GM23338 (cell line): ENCODE data around the gene RALY. TPM values are rescaled to one million over a fixed set of nuclear protein-coding genes. Genes with fewer than 3 reads are reported as not detected.

ENCODE experiments used
- ATAC-seq: fragments of 200-7000 bp; cut with Tn5 transposase; 3 replicates; pipeline ENCODE4 v1.9.1; 2020
- DNase-seq: peaks from one replicate; pipeline ENCODE4 v3.0.0-alpha.2; 2015; ENCODE audit warnings: low spot score
- H2AFZ ChIP-seq: fragments of 200-600 bp; sonication (generic); 2 replicates; pipeline ENCODE4 v1.8.0; 2016; ENCODE audit warnings: antibody characterized with exemption, mild to moderate bottlenecking, moderate library complexity
- H3F3A ChIP-seq: fragments of 200-600 bp; sonication (generic); replicated peaks from 2 replicates; pipeline ENCODE4 v1.8.0; 2017; ENCODE audit warnings: antibody characterized with exemption, mixed run types, low read depth
- H3K27ac ChIP-seq: fragments of 200-600 bp; sonication (generic); 2 replicates; pipeline ENCODE4 v1.6.1; 2016; ENCODE audit warnings: low read depth
- H3K27me3 ChIP-seq: fragments of 200-600 bp; sonication (generic); 2 replicates; pipeline ENCODE4 v1.8.0; 2016; ENCODE audit warnings: mild to moderate bottlenecking, mixed run types, moderate library complexity; ENCODE audit not compliant: insufficient read depth
- H3K36me3 ChIP-seq: fragments of 200-600 bp; sonication (generic); 2 replicates; pipeline ENCODE4 v1.8.0; 2016; ENCODE audit warnings: mild to moderate bottlenecking; ENCODE audit not compliant: insufficient read depth
- H3K4me1 ChIP-seq: fragments of 200-600 bp; sonication (generic); 2 replicates; pipeline ENCODE4 v1.8.0; 2016; ENCODE audit warnings: mild to moderate bottlenecking, moderate library complexity; ENCODE audit not compliant: insufficient read depth
- H3K4me2 ChIP-seq: fragments of 200-600 bp; sonication (generic); 2 replicates; pipeline ENCODE4 v1.7.1; 2017; ENCODE audit warnings: mixed run types
- H3K4me3 ChIP-seq: fragments of 200-600 bp; sonication (generic); 2 replicates; pipeline ENCODE4 v1.6.1; 2016; ENCODE audit warnings: mixed run types
- H3K79me2 ChIP-seq: fragments of 200-600 bp; sonication (generic); replicated peaks from 2 replicates; pipeline ENCODE4 v1.8.0; 2017; ENCODE audit warnings: mild to moderate bottlenecking; ENCODE audit not compliant: insufficient read depth
- H3K9me2 ChIP-seq: fragments of 200-600 bp; sonication (generic); 2 replicates; pipeline ENCODE4 v1.8.0; 2017; ENCODE audit not compliant: insufficient read depth
- H4K20me1 ChIP-seq: fragments of 200-600 bp; sonication (generic); replicated peaks from 2 replicates; pipeline ENCODE4 v1.8.0; 2017; ENCODE audit warnings: mild to moderate bottlenecking; ENCODE audit not compliant: insufficient read depth
- H3K27ac Mint-ChIP-seq: 2 replicates; pipeline ENCODE4 v1.8.0; 2020; ENCODE audit warnings: inconsistent platforms, mild to moderate bottlenecking, moderate library complexity, mixed read lengths
- H3K27me3 Mint-ChIP-seq: 3 replicates; pipeline ENCODE4 v1.8.0; 2022; ENCODE audit warnings: low read depth, mild to moderate bottlenecking, moderate library complexity, mixed read lengths, inconsistent platforms; ENCODE audit not compliant: insufficient read depth, poor library complexity
- H3K36me3 Mint-ChIP-seq: 3 replicates; pipeline ENCODE4 v1.8.0; 2021; ENCODE audit warnings: low read depth, mild to moderate bottlenecking, inconsistent platforms, moderate library complexity, mixed read lengths
- H3K4me1 Mint-ChIP-seq: 3 replicates; pipeline ENCODE4 v1.8.0; 2020; ENCODE audit warnings: mild to moderate bottlenecking, inconsistent platforms, mixed read lengths
- H3K4me3 Mint-ChIP-seq: 3 replicates; pipeline ENCODE4 v1.8.0; 2021; ENCODE audit warnings: moderate library complexity, mild to moderate bottlenecking, inconsistent platforms, mixed read lengths
- H3K9me3 Mint-ChIP-seq: 3 replicates; pipeline ENCODE4 v1.8.0; 2020; ENCODE audit warnings: moderate library complexity, mild to moderate bottlenecking, inconsistent platforms, mixed read lengths
- CREB1 ChIP-seq: fragments of 250-450 bp; sonication (Bioruptor Pico); IDR thresholded peaks from 2 replicates; pipeline ENCODE4 v1.5.0; 2020; ENCODE audit warnings: low read depth, mild to moderate bottlenecking, moderate library complexity
- EZH2 ChIP-seq: fragments of 200-600 bp; sonication (generic); IDR thresholded peaks from one replicate; pipeline ENCODE4 v1.8.0; 2017; ENCODE audit warnings: antibody characterized with exemption, mild to moderate bottlenecking, low read depth; ENCODE audit not compliant: unreplicated experiment
- STAT1 ChIP-seq: IDR thresholded peaks from one replicate; pipeline ENCODE4 v1.6.1; 2016; ENCODE audit warnings: antibody characterized with exemption; ENCODE audit not compliant: unreplicated experiment
- ZNF114 ChIP-seq: fragments of 250-450 bp; sonication (Bioruptor Pico); IDR thresholded peaks from 2 replicates; pipeline ENCODE4 v1.5.0; 2020; ENCODE audit warnings: mild to moderate bottlenecking, moderate library complexity
- ZNF331 ChIP-seq: fragments of 250-450 bp; sonication (Bioruptor Pico); IDR thresholded peaks from 2 replicates; pipeline ENCODE4 v1.5.0; 2020; ENCODE audit warnings: low read depth, mild to moderate bottlenecking, moderate library complexity
- polyA plus RNA-seq: library from polyadenylated mRNA; unstranded; fragments of >200 nt; fragmentation: Nextera tagmentation; extraction: Ambion mirVana; gene quantifications from 2 replicates; pipeline ENCODE4 v1.2.1, GENCODE V29; 2016
- total RNA-seq: library from RNA; depleted of rRNA; stranded (reverse); fragments of >200 nt; shearing (Covaris generic); gene quantifications from 2 replicates; pipeline ENCODE4 v1.2.3, GENCODE V29; 2014
- TF ChIP-seq, protein P1 (sequence below): IDR thresholded peaks from one replicate; pipeline ENCODE4 v1.6.1; 2018; ENCODE audit warnings: antibody characterized with exemption; ENCODE audit not compliant: unreplicated experiment
- TF ChIP-seq, protein P2 (sequence below): IDR thresholded peaks from 2 replicates; pipeline ENCODE4 v1.6.1; 2016; ENCODE audit warnings: antibody characterized with exemption
- TF ChIP-seq, protein P3 (sequence below): fragments of 250-450 bp; sonication (Bioruptor Pico); IDR thresholded peaks from 2 replicates; pipeline ENCODE4 v1.5.0; 2020; ENCODE audit warnings: mild to moderate bottlenecking, moderate library complexity

Gene RALY
- total and polyA plus RNA-seq, 2 experiments from 2014 or later: 144 to 167 TPM

DNA sequence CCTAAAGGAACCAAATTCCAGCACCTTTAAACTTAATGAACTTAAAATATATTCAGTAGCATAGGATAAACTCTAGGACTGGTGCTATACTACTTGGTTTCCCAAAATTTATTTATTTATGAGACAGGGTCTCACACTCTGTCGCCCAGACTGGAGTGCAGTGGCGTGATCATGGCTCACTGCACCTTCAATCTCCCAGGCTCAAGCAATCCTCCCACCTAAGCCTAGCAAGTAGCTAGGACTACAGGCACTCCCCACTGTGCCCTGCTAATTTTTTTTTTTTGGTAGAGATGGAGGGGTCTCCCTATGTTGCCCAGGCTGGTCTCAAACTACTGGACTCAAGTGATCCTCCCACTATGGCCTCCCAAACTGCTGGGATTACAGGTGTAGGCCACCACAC lies 96.9 kb downstream of the RALY start (continued):
- TF ChIP-seq, protein P1, sequence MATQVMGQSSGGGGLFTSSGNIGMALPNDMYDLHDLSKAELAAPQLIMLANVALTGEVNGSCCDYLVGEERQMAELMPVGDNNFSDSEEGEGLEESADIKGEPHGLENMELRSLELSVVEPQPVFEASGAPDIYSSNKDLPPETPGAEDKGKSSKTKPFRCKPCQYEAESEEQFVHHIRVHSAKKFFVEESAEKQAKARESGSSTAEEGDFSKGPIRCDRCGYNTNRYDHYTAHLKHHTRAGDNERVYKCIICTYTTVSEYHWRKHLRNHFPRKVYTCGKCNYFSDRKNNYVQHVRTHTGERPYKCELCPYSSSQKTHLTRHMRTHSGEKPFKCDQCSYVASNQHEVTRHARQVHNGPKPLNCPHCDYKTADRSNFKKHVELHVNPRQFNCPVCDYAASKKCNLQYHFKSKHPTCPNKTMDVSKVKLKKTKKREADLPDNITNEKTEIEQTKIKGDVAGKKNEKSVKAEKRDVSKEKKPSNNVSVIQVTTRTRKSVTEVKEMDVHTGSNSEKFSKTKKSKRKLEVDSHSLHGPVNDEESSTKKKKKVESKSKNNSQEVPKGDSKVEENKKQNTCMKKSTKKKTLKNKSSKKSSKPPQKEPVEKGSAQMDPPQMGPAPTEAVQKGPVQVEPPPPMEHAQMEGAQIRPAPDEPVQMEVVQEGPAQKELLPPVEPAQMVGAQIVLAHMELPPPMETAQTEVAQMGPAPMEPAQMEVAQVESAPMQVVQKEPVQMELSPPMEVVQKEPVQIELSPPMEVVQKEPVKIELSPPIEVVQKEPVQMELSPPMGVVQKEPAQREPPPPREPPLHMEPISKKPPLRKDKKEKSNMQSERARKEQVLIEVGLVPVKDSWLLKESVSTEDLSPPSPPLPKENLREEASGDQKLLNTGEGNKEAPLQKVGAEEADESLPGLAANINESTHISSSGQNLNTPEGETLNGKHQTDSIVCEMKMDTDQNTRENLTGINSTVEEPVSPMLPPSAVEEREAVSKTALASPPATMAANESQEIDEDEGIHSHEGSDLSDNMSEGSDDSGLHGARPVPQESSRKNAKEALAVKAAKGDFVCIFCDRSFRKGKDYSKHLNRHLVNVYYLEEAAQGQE: no peak
- TF ChIP-seq EZH2: no peak
- TF ChIP-seq, protein P2, sequence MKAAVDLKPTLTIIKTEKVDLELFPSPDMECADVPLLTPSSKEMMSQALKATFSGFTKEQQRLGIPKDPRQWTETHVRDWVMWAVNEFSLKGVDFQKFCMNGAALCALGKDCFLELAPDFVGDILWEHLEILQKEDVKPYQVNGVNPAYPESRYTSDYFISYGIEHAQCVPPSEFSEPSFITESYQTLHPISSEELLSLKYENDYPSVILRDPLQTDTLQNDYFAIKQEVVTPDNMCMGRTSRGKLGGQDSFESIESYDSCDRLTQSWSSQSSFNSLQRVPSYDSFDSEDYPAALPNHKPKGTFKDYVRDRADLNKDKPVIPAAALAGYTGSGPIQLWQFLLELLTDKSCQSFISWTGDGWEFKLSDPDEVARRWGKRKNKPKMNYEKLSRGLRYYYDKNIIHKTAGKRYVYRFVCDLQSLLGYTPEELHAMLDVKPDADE: no peak

DNA sequence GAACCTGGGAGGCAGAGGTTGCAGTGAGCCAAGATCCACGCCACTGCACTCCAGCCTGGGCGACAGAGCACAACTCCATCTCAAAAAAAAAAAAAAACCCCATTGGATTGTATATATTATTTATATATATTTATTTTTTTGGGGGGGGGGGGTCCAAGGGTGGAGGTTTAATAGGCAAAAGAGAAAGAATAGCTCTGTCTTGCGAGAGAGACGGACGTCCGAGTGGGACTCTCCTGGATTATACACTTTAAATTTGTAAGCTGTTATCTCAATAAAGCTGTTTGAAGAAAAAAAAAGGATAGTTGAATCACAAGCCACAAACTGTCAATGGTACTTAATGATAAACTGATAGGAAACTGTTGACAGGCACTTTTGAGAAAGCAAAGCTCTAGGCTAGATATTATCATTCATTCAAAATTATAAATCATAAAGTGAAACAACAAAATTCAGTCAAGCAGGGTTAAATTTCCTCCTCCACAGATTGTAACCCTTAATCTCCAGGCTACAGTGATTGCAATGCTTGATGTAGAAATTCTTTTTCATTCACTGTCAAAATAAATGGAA lies 98.0 kb downstream of the RALY start:
- Mint-ChIP-seq H3K36me3 (peaks cover 89% of the 10 kb centered on the region), H3K27ac (no peak overlapping the region), H3K9me3 (no peaks in the 10 kb centered on the region), H3K4me1 (no peaks in the 10 kb centered on the region), H3K27me3 (peaks cover 9% of the 10 kb centered on the region), H3K4me3 (no peak overlapping the region)
- H3K27ac ChIP-seq: no peak overlapping the region
- H2AFZ ChIP-seq: no peak overlapping the region
- no peaks in the 10 kb centered on the region for H3K9me2 ChIP-seq
- H3K4me1 ChIP-seq: no peaks in the 10 kb centered on the region
- H3K79me2 ChIP-seq: peaks cover 12% of the 10 kb centered on the region; the same call in 1 of the 2 replicates
- ATAC-seq (no peak), DNase-seq (no peak)
- H3K36me3 ChIP-seq: peaks cover 70% of the 10 kb centered on the region
- no peak overlapping the region for H3K4me3 ChIP-seq
- H4K20me1 ChIP-seq: peaks cover 50% of the 10 kb centered on the region
- H3F3A ChIP-seq: peaks cover 27% of the 10 kb centered on the region
- no peak overlapping the region for H3K4me2 ChIP-seq
- no peak for TF ChIP-seq ZNF114 (CRISPR knock-in tag)
- TF ChIP-seq CREB1 (CRISPR knock-in tag): no peak
- no peak for TF ChIP-seq STAT1
- TF ChIP-seq ZNF331 (CRISPR knock-in tag): no peak
- TF ChIP-seq, protein P1: no peak
- TF ChIP-seq, protein P2: no peak
- TF ChIP-seq, protein P3, sequence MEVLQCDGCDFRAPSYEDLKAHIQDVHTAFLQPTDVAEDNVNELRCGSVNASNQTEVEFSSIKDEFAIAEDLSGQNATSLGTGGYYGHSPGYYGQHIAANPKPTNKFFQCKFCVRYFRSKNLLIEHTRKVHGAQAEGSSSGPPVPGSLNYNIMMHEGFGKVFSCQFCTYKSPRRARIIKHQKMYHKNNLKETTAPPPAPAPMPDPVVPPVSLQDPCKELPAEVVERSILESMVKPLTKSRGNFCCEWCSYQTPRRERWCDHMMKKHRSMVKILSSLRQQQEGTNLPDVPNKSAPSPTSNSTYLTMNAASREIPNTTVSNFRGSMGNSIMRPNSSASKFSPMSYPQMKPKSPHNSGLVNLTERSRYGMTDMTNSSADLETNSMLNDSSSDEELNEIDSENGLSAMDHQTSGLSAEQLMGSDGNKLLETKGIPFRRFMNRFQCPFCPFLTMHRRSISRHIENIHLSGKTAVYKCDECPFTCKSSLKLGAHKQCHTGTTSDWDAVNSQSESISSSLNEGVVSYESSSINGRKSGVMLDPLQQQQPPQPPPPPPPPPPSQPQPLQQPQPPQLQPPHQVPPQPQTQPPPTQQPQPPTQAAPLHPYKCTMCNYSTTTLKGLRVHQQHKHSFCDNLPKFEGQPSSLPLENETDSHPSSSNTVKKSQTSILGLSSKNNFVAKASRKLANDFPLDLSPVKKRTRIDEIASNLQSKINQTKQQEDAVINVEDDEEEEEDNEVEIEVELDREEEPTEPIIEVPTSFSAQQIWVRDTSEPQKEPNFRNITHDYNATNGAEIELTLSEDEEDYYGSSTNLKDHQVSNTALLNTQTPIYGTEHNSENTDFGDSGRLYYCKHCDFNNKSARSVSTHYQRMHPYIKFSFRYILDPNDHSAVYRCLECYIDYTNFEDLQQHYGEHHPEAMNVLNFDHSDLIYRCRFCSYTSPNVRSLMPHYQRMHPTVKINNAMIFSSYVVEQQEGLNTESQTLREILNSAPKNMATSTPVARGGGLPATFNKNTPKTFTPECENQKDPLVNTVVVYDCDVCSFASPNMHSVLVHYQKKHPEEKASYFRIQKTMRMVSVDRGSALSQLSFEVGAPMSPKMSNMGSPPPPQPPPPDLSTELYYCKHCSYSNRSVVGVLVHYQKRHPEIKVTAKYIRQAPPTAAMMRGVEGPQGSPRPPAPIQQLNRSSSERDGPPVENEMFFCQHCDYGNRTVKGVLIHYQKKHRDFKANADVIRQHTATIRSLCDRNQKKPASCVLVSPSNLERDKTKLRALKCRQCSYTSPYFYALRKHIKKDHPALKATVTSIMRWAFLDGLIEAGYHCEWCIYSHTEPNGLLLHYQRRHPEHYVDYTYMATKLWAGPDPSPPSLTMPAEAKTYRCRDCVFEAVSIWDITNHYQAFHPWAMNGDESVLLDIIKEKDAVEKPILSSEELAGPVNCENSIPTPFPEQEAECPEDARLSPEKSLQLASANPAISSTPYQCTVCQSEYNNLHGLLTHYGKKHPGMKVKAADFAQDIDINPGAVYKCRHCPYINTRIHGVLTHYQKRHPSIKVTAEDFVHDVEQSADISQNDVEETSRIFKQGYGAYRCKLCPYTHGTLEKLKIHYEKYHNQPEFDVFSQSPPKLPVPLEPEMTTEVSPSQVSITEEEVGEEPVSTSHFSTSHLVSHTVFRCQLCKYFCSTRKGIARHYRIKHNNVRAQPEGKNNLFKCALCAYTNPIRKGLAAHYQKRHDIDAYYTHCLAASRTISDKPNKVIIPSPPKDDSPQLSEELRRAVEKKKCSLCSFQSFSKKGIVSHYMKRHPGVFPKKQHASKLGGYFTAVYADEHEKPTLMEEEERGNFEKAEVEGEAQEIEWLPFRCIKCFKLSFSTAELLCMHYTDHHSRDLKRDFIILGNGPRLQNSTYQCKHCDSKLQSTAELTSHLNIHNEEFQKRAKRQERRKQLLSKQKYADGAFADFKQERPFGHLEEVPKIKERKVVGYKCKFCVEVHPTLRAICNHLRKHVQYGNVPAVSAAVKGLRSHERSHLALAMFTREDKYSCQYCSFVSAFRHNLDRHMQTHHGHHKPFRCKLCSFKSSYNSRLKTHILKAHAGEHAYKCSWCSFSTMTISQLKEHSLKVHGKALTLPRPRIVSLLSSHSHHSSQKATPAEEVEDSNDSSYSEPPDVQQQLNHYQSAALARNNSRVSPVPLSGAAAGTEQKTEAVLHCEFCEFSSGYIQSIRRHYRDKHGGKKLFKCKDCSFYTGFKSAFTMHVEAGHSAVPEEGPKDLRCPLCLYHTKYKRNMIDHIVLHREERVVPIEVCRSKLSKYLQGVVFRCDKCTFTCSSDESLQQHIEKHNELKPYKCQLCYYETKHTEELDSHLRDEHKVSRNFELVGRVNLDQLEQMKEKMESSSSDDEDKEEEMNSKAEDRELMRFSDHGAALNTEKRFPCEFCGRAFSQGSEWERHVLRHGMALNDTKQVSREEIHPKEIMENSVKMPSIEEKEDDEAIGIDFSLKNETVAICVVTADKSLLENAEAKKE (CRISPR knock-in tag): no peak
- H3K27me3 ChIP-seq: no peaks in the 10 kb centered on the region
